Trophoblast cell (in vitro differentiated cells and primary cell): Measurements from ENCODE around the gene HDDC2.

Experiments used
- DNase-seq, 2 donors: peaks; one replicate each; pipeline ENCODE4 v3.0.0-alpha.2; 2016
- H2AFZ ChIP-seq: 2 replicates; pipeline ENCODE4 v1.6.1; 2013; ENCODE audit warnings: low read length, moderate library complexity, mild to moderate bottlenecking; ENCODE audit not compliant: insufficient read depth, poor library complexity
- H2AK5ac ChIP-seq: 2 replicates; pipeline ENCODE4 v1.6.1; 2013; ENCODE audit warnings: mild to moderate bottlenecking, low read length
- H2BK120ac ChIP-seq: 2 replicates; pipeline ENCODE4 v1.6.1; 2013; ENCODE audit warnings: low read length, mild to moderate bottlenecking, moderate library complexity; ENCODE audit not compliant: insufficient read depth, poor library complexity
- H2BK12ac ChIP-seq: 2 replicates; pipeline ENCODE4 v1.6.1; 2013; ENCODE audit warnings: mild to moderate bottlenecking, low read length, moderate library complexity
- H2BK5ac ChIP-seq: 2 replicates; pipeline ENCODE4 v1.6.1; 2013; ENCODE audit warnings: low read length, low read depth, moderate library complexity, mild to moderate bottlenecking; ENCODE audit not compliant: poor library complexity
- H3K14ac ChIP-seq: 2 replicates; pipeline ENCODE4 v1.6.1; 2013; ENCODE audit warnings: mild to moderate bottlenecking, low read length
- H3K18ac ChIP-seq: 2 replicates; pipeline ENCODE4 v1.6.1; 2013; ENCODE audit warnings: mild to moderate bottlenecking, low read length
- H3K23ac ChIP-seq: 2 replicates; pipeline ENCODE4 v1.6.1; 2013; ENCODE audit warnings: low read length
- H3K27ac ChIP-seq: 2 replicates; pipeline ENCODE4 v1.5.1; 2013; ENCODE audit warnings: low read depth, mild to moderate bottlenecking, inconsistent platforms, low read length, moderate library complexity
- H3K27me3 ChIP-seq: 2 replicates; pipeline ENCODE4 v1.6.1; 2013; ENCODE audit warnings: inconsistent platforms, mild to moderate bottlenecking, low read length, moderate library complexity; ENCODE audit not compliant: insufficient read depth
- H3K36me3 ChIP-seq, 2 experiments: 1 replicate in 1 of 2; 2 replicates in 1 of 2; pipeline ENCODE4 v1.6.1; 2013; ENCODE audit warnings: low read length in 2 of 2, mild to moderate bottlenecking in 2 of 2, moderate library complexity in 1 of 2; ENCODE audit not compliant: insufficient read depth in 2 of 2, control insufficient read depth in 1 of 2
- H3K4ac ChIP-seq: 2 replicates; pipeline ENCODE4 v1.6.1; 2013; ENCODE audit warnings: low read depth, mild to moderate bottlenecking, low read length, moderate library complexity
- H3K4me1 ChIP-seq, 2 experiments: 1 replicate in 1 of 2; 2 replicates in 1 of 2; pipeline ENCODE4 v1.6.1; 2013; ENCODE audit warnings: low read length in 2 of 2, mild to moderate bottlenecking in 2 of 2, moderate library complexity in 1 of 2; ENCODE audit not compliant: insufficient read depth in 2 of 2, control insufficient read depth in 1 of 2
- H3K4me2 ChIP-seq: 2 replicates; pipeline ENCODE4 v1.6.1; 2013; ENCODE audit warnings: inconsistent platforms, mild to moderate bottlenecking, low read length, moderate library complexity
- H3K4me3 ChIP-seq: 2 replicates; pipeline ENCODE4 v1.5.1; 2013; ENCODE audit warnings: mild to moderate bottlenecking, low read depth, low read length, inconsistent platforms
- H3K79me1 ChIP-seq: one replicate; pipeline ENCODE4 v1.6.1; 2013; ENCODE audit warnings: low read length
- H3K79me2 ChIP-seq: 2 replicates; pipeline ENCODE4 v1.6.1; 2013; ENCODE audit warnings: low read length, mild to moderate bottlenecking; ENCODE audit not compliant: control insufficient read depth, insufficient read depth, poor library complexity
- H3K9ac ChIP-seq: 2 replicates; pipeline ENCODE4 v1.6.1; 2013; ENCODE audit warnings: mild to moderate bottlenecking, low read length
- H3K9me3 ChIP-seq: 2 replicates; pipeline ENCODE4 v1.6.1; 2013; ENCODE audit warnings: low read depth, mild to moderate bottlenecking, control low read depth, inconsistent platforms, low read length; ENCODE audit not compliant: insufficient read depth
- H4K12ac ChIP-seq: 2 replicates; pipeline ENCODE4 v1.6.1; 2013; ENCODE audit warnings: low read depth, mild to moderate bottlenecking, low read length, moderate library complexity
- H4K8ac ChIP-seq: 2 replicates; pipeline ENCODE4 v1.6.1; 2013; ENCODE audit warnings: low read depth, mild to moderate bottlenecking, low read length, moderate library complexity
- H4K91ac ChIP-seq: one replicate; pipeline ENCODE4 v1.6.1; 2013; ENCODE audit warnings: low read depth, mild to moderate bottlenecking, low read length, moderate library complexity
- WGBS: extraction: QIAGEN DNeasy Blood & Tissue Kit; methylation state at CpG from one replicate; pipeline ENCODE4 v1.1.7; 2013; ENCODE audit warnings: missing lambda C conversion rate; ENCODE audit not compliant: insufficient read length, insufficient coverage; ENCODE audit errors: extremely low coverage; 5-methylcytosine and 5-hydroxymethylcytosine counted together

The HDDC2 gene

GRCh38 chr6:125259354-125259736, 42.4 kb downstream of the HDDC2 start:
- no peak overlapping the region for H3K23ac ChIP-seq
- no CpG with 5 or more reads among the region's 2 CpGs for WGBS
- peaks cover 2% of the 10 kb centered on the region for H3K9me3 ChIP-seq
- no peak overlapping the region for H4K12ac ChIP-seq
- no peak overlapping the region for H3K27ac ChIP-seq
- H2BK12ac ChIP-seq, result no peak overlapping the region
- no peaks in the 10 kb centered on the region for H3K4me1 ChIP-seq
- H2AFZ ChIP-seq, result no peak overlapping the region
- no peak overlapping the region for H2BK120ac ChIP-seq
- peak in 1 of 2 donors; percentile 29 for DNase-seq
- no peak overlapping the region for H4K8ac ChIP-seq
- no peak overlapping the region for H3K4me3 ChIP-seq
- no peaks in the 10 kb centered on the region for H3K27me3 ChIP-seq
- no peak overlapping the region for H4K91ac ChIP-seq
- H3K18ac ChIP-seq, result no peak overlapping the region
- H3K79me2 ChIP-seq, result no peaks in the 10 kb centered on the region
- no peaks in the 10 kb centered on the region for H3K79me1 ChIP-seq
- no peak overlapping the region for H2BK5ac ChIP-seq
- H2AK5ac ChIP-seq, result no peak overlapping the region
- H3K14ac ChIP-seq, result no peak overlapping the region
- no peak overlapping the region for H3K9ac ChIP-seq
- H3K36me3 ChIP-seq, result peaks cover 0 to 2% of the 10 kb centered on the region in 2 experiments
- H3K4ac ChIP-seq, result no peak overlapping the region
- H3K4me2 ChIP-seq, result no peak overlapping the region

- H3K79me2 ChIP-seq, result no peaks in the 10 kb centered on the region
- H3K9ac ChIP-seq, result no peak overlapping the region
- no peaks in the 10 kb centered on the region for H3K79me1 ChIP-seq
- no peak overlapping the region for H2AK5ac ChIP-seq
- no peak overlapping the region for H3K4me2 ChIP-seq
- H2BK120ac ChIP-seq, result no peak overlapping the region
- no peaks in the 10 kb centered on the region for H3K4me1 ChIP-seq
- H4K8ac ChIP-seq, result no peak overlapping the region
- H3K36me3 ChIP-seq, result peaks cover 0 to 2% of the 10 kb centered on the region in 2 experiments
- H4K12ac ChIP-seq, result no peak overlapping the region
- no peak overlapping the region for H3K18ac ChIP-seq
- no peak overlapping the region for H3K23ac ChIP-seq
- H3K4me3 ChIP-seq, result no peak overlapping the region
- no peak overlapping the region for H2BK12ac ChIP-seq
- H3K27me3 ChIP-seq, result no peaks in the 10 kb centered on the region
- no peak overlapping the region for H3K14ac ChIP-seq
- peaks cover 2% of the 10 kb centered on the region for H3K9me3 ChIP-seq
- peak in 1 of 2 donors; percentile 29 for DNase-seq
- whole genome bisulfite sequencing, result no CpG with 5 or more reads among the region's 2 CpGs
- H3K4ac ChIP-seq, result no peak overlapping the region
- no peak overlapping the region for H4K91ac ChIP-seq
- no peak overlapping the region for H3K27ac ChIP-seq
- H2AFZ ChIP-seq, result no peak overlapping the region
- H2BK5ac ChIP-seq, result no peak overlapping the region
Observed at GRCh38 chr6:125258651-125259353, 43.0 kb downstream of the HDDC2 start.

GRCh38 chr6:125257351-125257750, 44.4 kb downstream of the HDDC2 start:
- Histone ChIP-seq H4K91ac (no peak overlapping the region), H3K9ac (no peak overlapping the region), H3K4me2 (no peak overlapping the region), H2BK120ac (no peak overlapping the region), H3K18ac (no peak overlapping the region), H3K4me1 (no peaks in the 10 kb centered on the region), H4K8ac (no peak overlapping the region), H3K23ac (no peak overlapping the region), H3K79me1 (no peaks in the 10 kb centered on the region), H2BK5ac (no peak overlapping the region), H3K27ac (no peak overlapping the region), H4K12ac (no peak overlapping the region), H3K9me3 (no peaks in the 10 kb centered on the region), H2AK5ac (no peak overlapping the region), H3K14ac (no peak overlapping the region), H2BK12ac (no peak overlapping the region), H3K36me3 (no peaks in the 10 kb centered on the region), H3K4me3 (no peak overlapping the region), H3K4ac (no peak overlapping the region), H3K27me3 (no peaks in the 10 kb centered on the region), H3K79me2 (no peaks in the 10 kb centered on the region), H2AFZ (no peak overlapping the region)
- WGBS, result no CpG with 5 or more reads among the region's 3 CpGs
- no peak for DNase-seq

GRCh38 chr6:125255201-125255600, 46.6 kb downstream of the HDDC2 start:
- Histone ChIP-seq H3K27me3 (no peaks in the 10 kb centered on the region), H3K9me3 (no peaks in the 10 kb centered on the region), H3K9ac (no peak overlapping the region), H3K14ac (no peak overlapping the region), H3K4me3 (no peak overlapping the region), H2AK5ac (no peak overlapping the region), H2BK12ac (no peak overlapping the region), H3K4me2 (no peak overlapping the region), H4K8ac (no peak overlapping the region), H3K79me2 (no peaks in the 10 kb centered on the region), H3K4me1 (no peaks in the 10 kb centered on the region), H4K12ac (no peak overlapping the region), H3K4ac (no peak overlapping the region), H3K27ac (no peak overlapping the region), H3K23ac (no peak overlapping the region), H2BK120ac (no peak overlapping the region), H4K91ac (no peak overlapping the region), H3K79me1 (no peaks in the 10 kb centered on the region), H3K18ac (no peak overlapping the region), H2AFZ (no peak overlapping the region), H2BK5ac (no peak overlapping the region), H3K36me3 (no peaks in the 10 kb centered on the region)
- WGBS, result no CpG with 5 or more reads among the region's 3 CpGs
- no peak for DNase-seq
